K562 (cell line): ENCODE results near the gene RALGAPB. TPM values are rescaled to one million over a fixed set of nuclear protein-coding genes. Genes with fewer than 3 reads are reported as not detected.
A peak's percentile ranks its signal among the peaks of the same experiment; 100 is the strongest.

ENCODE experiments used
- BMI1 ChIP-seq: fragments of 150-350 bp; IDR thresholded peaks from 2 replicates; pipeline ENCODE4 v1.6.1; 2014; ENCODE audit warnings: low read length
- CXXC5 ChIP-seq: fragments of 250-450 bp; sonication (Bioruptor Pico); IDR thresholded peaks from 2 replicates; pipeline ENCODE4 v1.8.0; 2022; ENCODE audit warnings: inconsistent platforms, mild to moderate bottlenecking, moderate library complexity
- DPF2 ChIP-seq: fragments of 450-650 bp; IDR thresholded peaks from 2 replicates; pipeline ENCODE4 v1.6.1; 2016
- ETS2 ChIP-seq: IDR thresholded peaks from 2 replicates; pipeline ENCODE4 v1.6.1; 2016; ENCODE audit warnings: borderline replicate concordance, missing genetic modification characterization, mild to moderate bottlenecking, moderate library complexity, missing compliant biosample characterization; ENCODE audit not compliant: poor library complexity, severe bottlenecking
- HDAC3 ChIP-seq: fragments of 450-650 bp; IDR thresholded peaks from 2 replicates; pipeline ENCODE4 v1.6.1; 2018; ENCODE audit warnings: borderline replicate concordance, mild to moderate bottlenecking, moderate library complexity; ENCODE audit not compliant: partially characterized antibody
- JUN ChIP-seq, 2 experiments: sonication (generic) in 1 of 2; formaldehyde crosslinking in 1 of 2; IDR thresholded peaks; 2 replicates each; pipeline versions ENCODE4 v1.6.1 to v1.8.0; 2012 to 2022; ENCODE audit warnings: borderline replicate concordance in 2 of 2, mild to moderate bottlenecking in 2 of 2, improper control_type of control experiment in 1 of 2, low read depth in 1 of 2, low read length in 1 of 2, missing genetic modification reagents in 1 of 2
- MEF2D ChIP-seq: conservative IDR thresholded peaks from 2 replicates; pipeline ENCODE4 v1.6.1; 2016; ENCODE audit warnings: low read depth, missing genetic modification characterization, missing compliant biosample characterization
- NFIC ChIP-seq: fragments of 450-650 bp; IDR thresholded peaks from 2 replicates; pipeline ENCODE4 v1.6.1; 2017; ENCODE audit warnings: mild to moderate bottlenecking, inconsistent platforms
- NFYB ChIP-seq: IDR thresholded peaks from 2 replicates; pipeline ENCODE4 v1.6.1; 2011; ENCODE audit warnings: mild to moderate bottlenecking, moderate library complexity; ENCODE audit not compliant: insufficient read length; ENCODE audit errors: extremely low read depth
- RBM17 ChIP-seq: fragments of 200-400 bp; formaldehyde crosslinking; IDR thresholded peaks from 2 replicates; pipeline ENCODE4 v1.6.1; 2017; ENCODE audit warnings: low read depth, mild to moderate bottlenecking, low read length, borderline replicate concordance
- TAF15 ChIP-seq: fragments of 200-400 bp; formaldehyde crosslinking; IDR thresholded peaks from 2 replicates; pipeline ENCODE4 v1.6.1; 2017; ENCODE audit warnings: mild to moderate bottlenecking, low read depth, low read length, moderate library complexity
- TEAD4 ChIP-seq, 2 experiments: sonication (generic) in 1 of 2; formaldehyde crosslinking in 1 of 2; IDR thresholded peaks; 2 replicates each; pipeline versions ENCODE4 v1.6.1 to v1.8.0; 2012 to 2022; ENCODE audit warnings: borderline replicate concordance in 1 of 2, inconsistent platforms in 1 of 2, low read length in 1 of 2, mild to moderate bottlenecking in 1 of 2, missing genetic modification reagents in 1 of 2
- U2AF2 ChIP-seq: fragments of 200-400 bp; formaldehyde crosslinking; optimal IDR thresholded peaks from 2 replicates; pipeline ENCODE3; 2017; ENCODE audit warnings: low read depth, mild to moderate bottlenecking, low read length
- XRCC4 ChIP-seq: IDR thresholded peaks from one replicate; pipeline ENCODE4 v1.6.1; 2011; ENCODE audit not compliant: insufficient read depth, insufficient read length; ENCODE audit errors: extremely low read depth
- ZNF23 ChIP-seq: fragments of 250-450 bp; sonication (Bioruptor Pico); IDR thresholded peaks from 2 replicates; pipeline ENCODE4 v1.4.0; 2020; ENCODE audit warnings: mild to moderate bottlenecking
- ZNF589 ChIP-seq: fragments of 200-800 bp; sonication (Bioruptor generic); IDR thresholded peaks from 2 replicates; pipeline ENCODE4 v1.6.1; 2016; ENCODE audit warnings: low read depth, missing genetic modification characterization, missing compliant biosample characterization
- ZSCAN29 ChIP-seq: fragments of 450-650 bp; IDR thresholded peaks from 2 replicates; pipeline ENCODE4 v1.6.1; 2017
- polyA plus RNA-seq, 8 experiments: library from polyadenylated mRNA; depleted of rRNA in 4 of 8; stranded (reverse) in 5 of 8; unstranded in 3 of 8; fragments of >200 nt; fragmentation: Nextera tagmentation in 2 of 8; fragmentation: Illumina TruSeq in 1 of 8; extraction: Ambion mirVana in 2 of 8; extraction: Trizol in 1 of 8; gene quantifications; 2 replicates each; pipeline versions ENCODE4 v1.2.1 to v1.2.3, GENCODE V29; 2011 to 2014; ENCODE audit warnings: inconsistent platforms in 1 of 8, missing spikeins in 1 of 8
- total RNA-seq, 7 experiments: library from RNA; depleted of rRNA in 6 of 7; stranded (reverse); fragments of >200 nt in 6 of 7; fragmentation: Illumina TruSeq in 2 of 7; extraction: Trizol in 2 of 7; gene quantifications; 2 replicates each; pipeline versions ENCODE4 v1.2.1 to v1.2.3, GENCODE V29; 2011 to 2021; ENCODE audit warnings: low replicate concordance in 1 of 7
- TF ChIP-seq, protein P1 (sequence below): IDR thresholded peaks from 2 replicates; pipeline ENCODE4 v1.6.1; 2011; ENCODE audit not compliant: insufficient read length; ENCODE audit errors: extremely low read depth
- TF ChIP-seq, protein P2 (sequence below): fragments of 250-450 bp; sonication (Bioruptor Pico); IDR thresholded peaks from 2 replicates; pipeline ENCODE4 v1.4.0; 2020; ENCODE audit warnings: mild to moderate bottlenecking, moderate library complexity
- TF ChIP-seq, protein P3 (sequence below): fragments of 450-650 bp; formaldehyde crosslinking; IDR thresholded peaks from 2 replicates; pipeline ENCODE4 v1.4.0; 2020; ENCODE audit warnings: mild to moderate bottlenecking
- TF ChIP-seq, protein P4 (sequence below): fragments of 450-650 bp; formaldehyde crosslinking; IDR thresholded peaks from 2 replicates; pipeline ENCODE4 v1.4.0; 2020; ENCODE audit warnings: mild to moderate bottlenecking, mixed read lengths

Gene RALGAPB
- total and polyA plus RNA-seq, 9 of the 15 experiments (the other 6 are each of a cell fraction or from before 2014, with no cell fraction given) = 4.3 to 25.6 (median 13.6) TPM

DNA sequence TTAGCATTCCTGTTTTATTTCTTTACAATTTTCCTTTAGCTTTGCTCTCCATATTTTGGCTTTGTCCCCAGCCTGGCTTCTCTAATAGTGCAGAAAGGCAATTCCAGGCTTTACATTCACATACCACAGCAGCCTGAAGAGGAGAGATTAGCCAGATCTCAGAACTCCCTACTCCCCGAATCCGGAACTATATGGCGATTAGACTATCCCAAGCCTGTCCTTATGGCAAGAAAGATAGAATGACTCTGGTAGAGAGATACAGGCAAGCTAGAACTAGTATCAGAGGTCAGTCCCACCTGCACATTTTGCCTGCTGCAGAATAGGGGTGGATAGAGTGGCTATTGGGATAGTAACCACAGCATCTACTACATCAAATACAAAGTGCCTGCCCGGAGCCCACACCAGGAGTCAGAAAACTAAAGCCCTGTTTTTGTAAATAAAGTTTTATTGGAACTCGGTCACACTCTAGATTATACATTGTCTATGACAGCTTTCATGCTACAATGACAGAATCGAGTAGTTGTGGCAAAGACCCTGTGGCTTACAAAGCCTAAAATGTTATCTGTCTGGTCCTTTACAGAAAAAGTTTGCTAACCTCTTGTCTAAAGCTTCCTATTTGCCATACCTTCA is 91.3 kb downstream of the RALGAPB start (continued):
- no peak for TF ChIP-seq MEF2D (tag)
- TF ChIP-seq TAF15 = no peak
- TF ChIP-seq U2AF2 = no peak
- TF ChIP-seq RBM17 = no peak
- no peak for TF ChIP-seq ZNF23 (CRISPR knock-in tag)
- TF ChIP-seq NFYB = no peak
- no peak for TF ChIP-seq XRCC4
- peak; percentile 68 for TF ChIP-seq HDAC3
- TF ChIP-seq, protein P1, sequence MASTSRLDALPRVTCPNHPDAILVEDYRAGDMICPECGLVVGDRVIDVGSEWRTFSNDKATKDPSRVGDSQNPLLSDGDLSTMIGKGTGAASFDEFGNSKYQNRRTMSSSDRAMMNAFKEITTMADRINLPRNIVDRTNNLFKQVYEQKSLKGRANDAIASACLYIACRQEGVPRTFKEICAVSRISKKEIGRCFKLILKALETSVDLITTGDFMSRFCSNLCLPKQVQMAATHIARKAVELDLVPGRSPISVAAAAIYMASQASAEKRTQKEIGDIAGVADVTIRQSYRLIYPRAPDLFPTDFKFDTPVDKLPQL = no peak
- TF ChIP-seq, protein P2, sequence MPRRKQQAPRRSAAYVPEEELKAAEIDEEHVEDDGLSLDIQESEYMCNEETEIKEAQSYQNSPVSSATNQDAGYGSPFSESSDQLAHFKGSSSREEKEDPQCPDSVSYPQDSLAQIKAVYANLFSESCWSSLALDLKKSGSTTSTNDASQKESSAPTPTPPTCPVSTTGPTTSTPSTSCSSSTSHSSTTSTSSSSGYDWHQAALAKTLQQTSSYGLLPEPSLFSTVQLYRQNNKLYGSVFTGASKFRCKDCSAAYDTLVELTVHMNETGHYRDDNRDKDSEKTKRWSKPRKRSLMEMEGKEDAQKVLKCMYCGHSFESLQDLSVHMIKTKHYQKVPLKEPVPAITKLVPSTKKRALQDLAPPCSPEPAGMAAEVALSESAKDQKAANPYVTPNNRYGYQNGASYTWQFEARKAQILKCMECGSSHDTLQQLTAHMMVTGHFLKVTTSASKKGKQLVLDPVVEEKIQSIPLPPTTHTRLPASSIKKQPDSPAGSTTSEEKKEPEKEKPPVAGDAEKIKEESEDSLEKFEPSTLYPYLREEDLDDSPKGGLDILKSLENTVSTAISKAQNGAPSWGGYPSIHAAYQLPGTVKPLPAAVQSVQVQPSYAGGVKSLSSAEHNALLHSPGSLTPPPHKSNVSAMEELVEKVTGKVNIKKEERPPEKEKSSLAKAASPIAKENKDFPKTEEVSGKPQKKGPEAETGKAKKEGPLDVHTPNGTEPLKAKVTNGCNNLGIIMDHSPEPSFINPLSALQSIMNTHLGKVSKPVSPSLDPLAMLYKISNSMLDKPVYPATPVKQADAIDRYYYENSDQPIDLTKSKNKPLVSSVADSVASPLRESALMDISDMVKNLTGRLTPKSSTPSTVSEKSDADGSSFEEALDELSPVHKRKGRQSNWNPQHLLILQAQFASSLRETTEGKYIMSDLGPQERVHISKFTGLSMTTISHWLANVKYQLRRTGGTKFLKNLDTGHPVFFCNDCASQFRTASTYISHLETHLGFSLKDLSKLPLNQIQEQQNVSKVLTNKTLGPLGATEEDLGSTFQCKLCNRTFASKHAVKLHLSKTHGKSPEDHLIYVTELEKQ = no peak
- no peak for TF ChIP-seq JUN (IDR thresholded peaks at IDR 0.05; ENCODE audit: borderline replicate concordance, low read depth, low read length)
- TF ChIP-seq JUN (CRISPR knock-in tag; IDR thresholded peaks at IDR 0.05; ENCODE audit: borderline replicate concordance) = no peak
- TF ChIP-seq NFIC = peak; percentile 92
- peak; percentile 48; the same call in 1 of the 2 replicates for TF ChIP-seq CXXC5 (CRISPR knock-in tag)
- TF ChIP-seq ZSCAN29 = no peak
- TF ChIP-seq, protein P3, sequence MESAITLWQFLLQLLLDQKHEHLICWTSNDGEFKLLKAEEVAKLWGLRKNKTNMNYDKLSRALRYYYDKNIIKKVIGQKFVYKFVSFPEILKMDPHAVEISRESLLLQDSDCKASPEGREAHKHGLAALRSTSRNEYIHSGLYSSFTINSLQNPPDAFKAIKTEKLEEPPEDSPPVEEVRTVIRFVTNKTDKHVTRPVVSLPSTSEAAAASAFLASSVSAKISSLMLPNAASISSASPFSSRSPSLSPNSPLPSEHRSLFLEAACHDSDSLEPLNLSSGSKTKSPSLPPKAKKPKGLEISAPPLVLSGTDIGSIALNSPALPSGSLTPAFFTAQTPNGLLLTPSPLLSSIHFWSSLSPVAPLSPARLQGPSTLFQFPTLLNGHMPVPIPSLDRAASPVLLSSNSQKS = no peak
- TF ChIP-seq BMI1 = no peak
- peak; percentile 91 for TF ChIP-seq DPF2
- TF ChIP-seq, protein P4, sequence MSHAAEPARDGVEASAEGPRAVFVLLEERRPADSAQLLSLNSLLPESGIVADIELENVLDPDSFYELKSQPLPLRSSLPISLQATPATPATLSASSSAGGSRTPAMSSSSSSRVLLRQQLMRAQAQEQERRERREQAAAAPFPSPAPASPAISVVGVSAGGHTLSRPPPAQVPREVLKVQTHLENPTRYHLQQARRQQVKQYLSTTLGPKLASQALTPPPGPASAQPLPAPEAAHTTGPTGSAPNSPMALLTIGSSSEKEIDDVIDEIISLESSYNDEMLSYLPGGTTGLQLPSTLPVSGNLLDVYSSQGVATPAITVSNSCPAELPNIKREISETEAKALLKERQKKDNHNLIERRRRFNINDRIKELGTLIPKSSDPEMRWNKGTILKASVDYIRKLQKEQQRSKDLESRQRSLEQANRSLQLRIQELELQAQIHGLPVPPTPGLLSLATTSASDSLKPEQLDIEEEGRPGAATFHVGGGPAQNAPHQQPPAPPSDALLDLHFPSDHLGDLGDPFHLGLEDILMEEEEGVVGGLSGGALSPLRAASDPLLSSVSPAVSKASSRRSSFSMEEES (CRISPR knock-in tag) = no peak
- TF ChIP-seq TEAD4 (IDR thresholded peaks at IDR 0.05; ENCODE audit: low read length) = peak; percentile 99
- TF ChIP-seq TEAD4 (CRISPR knock-in tag; IDR thresholded peaks at IDR 0.05; ENCODE audit: borderline replicate concordance) = no peak
- TF ChIP-seq ZNF589 (CRISPR knock-in tag) = 0 out of 2 replicates have a peak, but pooled peaks have one; percentile 84
- TF ChIP-seq ETS2 (tag) = no peak
